LNCAP (cell line): ENCODE data around the gene GPSM1.

Experiments used
- CTCF ChIP-seq: fragments of 450-650 bp; IDR thresholded peaks from 2 replicates; pipeline ENCODE4 v1.5.1; 2017; ENCODE audit warnings: mild to moderate bottlenecking

The GPSM1 gene

DNA sequence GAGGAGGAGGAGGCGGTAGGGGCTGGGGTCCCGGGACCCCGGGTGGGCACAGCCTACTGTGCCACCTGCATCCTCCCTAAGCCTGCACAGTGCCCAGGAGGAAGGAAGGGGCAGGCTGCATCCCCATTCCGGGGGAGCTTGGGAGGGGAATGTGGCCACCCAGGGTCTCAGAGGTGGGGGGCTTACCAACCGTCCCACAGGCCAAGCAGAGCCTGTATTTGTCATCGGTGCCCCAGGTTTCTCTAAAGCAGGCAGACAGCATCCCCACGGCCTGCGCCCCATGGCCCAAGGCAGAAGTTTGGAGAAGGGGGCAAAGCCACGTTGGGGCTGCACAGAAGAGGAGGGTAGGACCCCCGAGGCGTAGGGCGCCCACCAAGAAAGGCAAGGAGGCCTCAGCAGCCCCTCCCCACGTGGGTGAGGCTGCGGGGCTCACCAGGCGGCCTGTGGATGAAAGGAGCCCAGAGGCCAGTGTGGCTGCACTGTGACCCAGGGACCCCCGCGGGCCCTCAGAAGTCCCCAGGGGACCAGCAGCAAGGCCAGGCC is 507 bp upstream of the GPSM1 start:
- no peak for TF ChIP-seq CTCF

DNA sequence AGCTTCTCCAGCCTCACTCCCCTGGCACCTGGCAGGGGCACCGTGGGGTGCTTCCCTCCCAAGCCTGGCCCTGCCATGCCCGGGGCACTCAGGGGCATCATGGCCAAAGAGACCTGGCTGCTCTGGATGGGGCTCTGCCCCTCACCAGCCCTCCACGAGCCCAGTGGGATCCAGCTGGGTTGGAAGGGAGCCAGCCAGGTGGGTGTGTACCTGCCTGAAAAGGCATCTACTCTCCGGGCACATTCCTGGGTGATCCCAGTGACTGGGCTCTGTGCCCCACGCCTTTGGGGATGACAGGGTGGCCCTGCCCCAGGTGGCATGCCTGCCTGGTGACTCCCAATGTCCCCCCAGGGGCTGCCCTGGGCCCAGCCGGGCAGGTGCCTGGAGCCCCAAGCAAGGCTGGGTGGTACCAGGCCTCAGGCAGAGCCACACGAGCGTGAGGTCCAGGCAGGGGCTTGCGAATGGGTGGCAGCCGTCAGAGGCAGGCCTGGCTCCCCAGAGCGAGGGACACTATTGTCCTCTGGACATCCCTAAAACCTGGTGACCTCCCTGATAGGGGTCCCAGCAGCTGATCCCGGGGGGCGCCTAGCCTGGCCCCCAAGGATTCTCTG is 777 bp downstream of the GPSM1 start:
- no peak for TF ChIP-seq CTCF

- no peak for TF ChIP-seq CTCF
These were observed 1.3 kb downstream of the GPSM1 start for GRCh38 chr9:136328622-136329041.

GRCh38 chr9:136329211-136329627 is 1.9 kb downstream of the GPSM1 start:
- no peak for TF ChIP-seq CTCF

DNA sequence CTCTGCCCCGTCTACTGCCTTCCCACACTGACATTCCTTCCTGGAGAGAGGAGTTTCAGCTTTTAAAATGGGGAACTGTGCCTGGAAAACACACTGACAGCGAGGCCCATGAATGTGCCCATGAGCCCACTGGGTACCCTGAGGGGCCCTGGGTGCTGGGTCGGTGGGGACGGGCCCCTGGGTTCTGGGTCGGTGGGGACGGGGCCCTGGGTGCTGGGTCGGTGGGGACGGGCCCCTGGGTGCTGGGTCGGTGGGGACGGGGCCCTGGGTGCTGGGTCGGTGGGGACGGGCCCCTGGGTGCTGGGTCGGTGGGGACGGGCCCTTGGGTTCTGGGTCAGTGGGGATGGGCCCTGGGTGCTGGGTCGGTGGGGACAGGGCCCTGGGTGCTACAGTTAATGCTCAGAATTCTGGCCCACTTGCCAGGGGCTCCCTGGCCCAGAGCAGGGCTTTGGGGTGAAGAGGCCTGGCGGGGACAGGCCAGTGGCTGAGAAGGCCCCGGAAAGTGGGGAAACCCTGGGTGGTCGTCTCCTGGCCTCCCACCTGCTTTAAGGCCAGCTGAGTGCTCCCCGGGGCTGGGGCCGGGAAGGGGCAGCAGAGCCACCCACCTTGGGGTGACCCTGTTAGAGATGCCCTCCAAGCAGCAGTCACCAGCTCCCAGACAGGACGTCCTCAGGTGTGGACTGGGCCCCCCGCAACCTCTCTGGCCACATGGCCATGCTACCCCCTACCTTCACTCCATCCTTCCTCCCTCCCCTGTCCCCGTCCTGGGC is 2.5 kb downstream of the GPSM1 start:
- TF ChIP-seq CTCF, result no peak

DNA sequence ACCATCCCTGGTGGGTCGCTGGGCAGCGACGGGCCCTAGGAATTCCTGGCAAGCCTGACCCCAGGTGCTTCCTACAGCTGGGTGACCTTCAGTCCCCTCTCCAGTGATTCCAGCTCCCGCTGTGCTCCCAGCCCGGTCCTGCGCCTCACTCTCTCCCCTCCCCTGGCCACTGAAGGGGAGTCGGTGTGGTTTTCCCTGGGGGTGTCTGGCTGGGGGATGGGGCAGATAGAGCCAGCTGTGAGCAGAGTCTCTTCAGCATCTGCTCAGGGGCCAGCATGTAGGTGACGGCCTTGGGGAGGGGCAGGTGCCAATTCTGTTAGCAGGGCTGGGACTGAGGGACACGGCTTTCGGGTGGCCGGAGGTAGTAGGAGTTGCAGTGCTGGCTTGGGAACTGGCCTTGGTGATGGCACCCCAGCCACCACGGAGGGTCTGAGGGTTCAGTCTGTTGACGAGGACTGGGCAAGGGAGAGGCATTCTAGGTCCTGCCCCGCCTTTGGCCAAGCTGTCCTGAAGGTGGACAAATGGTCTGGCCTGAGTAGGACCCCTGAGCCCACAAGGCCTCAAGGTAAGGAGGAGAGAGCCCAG is 3.2 kb downstream of the GPSM1 start:
- TF ChIP-seq CTCF, result no peak

GRCh38 chr9:136331030-136331429 is 3.7 kb downstream of the GPSM1 start:
- TF ChIP-seq CTCF, result no peak
